IMR-90 (cell line): ENCODE results near the gene FUT7. TPM values are rescaled to one million over a fixed set of nuclear protein-coding genes. Genes with fewer than 3 reads are reported as not detected.

ENCODE experiments used
- ATAC-seq: fragments of 200-7000 bp; cut with Tn5 transposase; 2 replicates; pipeline ENCODE4 v1.9.1; 2020; ENCODE audit warnings: low read depth, mild to moderate bottlenecking, moderate library complexity
- BruUV-seq: library from RNA; stranded (reverse); fragments of 400-500 nt; replicated peaks from 2 replicates; lab custom pipeline; 2021; lab: Mats Ljungman, UMichigan
- CTCF ChIA-PET: fragments of 300-600 bp; formaldehyde crosslinking; extraction: SDS; loops from one replicate; lab custom pipeline; 2021; ENCODE audit warnings: antibody characterized with exemption; lab: Yijun Ruan, JAX
- POLR2A ChIA-PET: fragments of 300-600 bp; sonication (Branson Sonifier 250); formaldehyde crosslinking; loops from one replicate; lab custom pipeline; 2022; ENCODE audit warnings: antibody characterized with exemption; ENCODE audit not compliant: unreplicated experiment; lab: Charles Lee
- DNase-seq: peaks from one replicate; pipeline ENCODE4 v3.0.0; 2013
- H2AFZ ChIP-seq: replicated peaks from 2 replicates; pipeline ENCODE3; 2013; ENCODE audit warnings: low read length, mild to moderate bottlenecking; ENCODE audit not compliant: poor library complexity
- H2AK5ac ChIP-seq: 2 replicates; pipeline ENCODE4 v1.6.1; 2013; ENCODE audit warnings: low read depth, low read length, inconsistent platforms
- H2AK9ac ChIP-seq: replicated peaks from 2 replicates; pipeline ENCODE3; 2013; ENCODE audit warnings: mild to moderate bottlenecking, low read depth, low read length, moderate library complexity; ENCODE audit not compliant: poor library complexity
- H2BK120ac ChIP-seq: 2 replicates; pipeline ENCODE4 v1.6.1; 2013; ENCODE audit warnings: low read depth, low read length, inconsistent platforms
- H2BK15ac ChIP-seq: 3 replicates; pipeline ENCODE4 v1.6.1; 2013; ENCODE audit warnings: low read depth, low read length, inconsistent platforms
- H2BK20ac ChIP-seq: 2 replicates; pipeline ENCODE4 v1.6.1; 2013; ENCODE audit warnings: low read depth, mild to moderate bottlenecking, inconsistent platforms, low read length, moderate library complexity
- H2BK5ac ChIP-seq: 2 replicates; pipeline ENCODE4 v1.6.1; 2013; ENCODE audit warnings: mild to moderate bottlenecking, low read depth, low read length, inconsistent platforms; ENCODE audit not compliant: poor library complexity, severe bottlenecking
- H3K14ac ChIP-seq: replicated peaks from 2 replicates; pipeline ENCODE4 v1.6.1; 2013; ENCODE audit warnings: low read depth, low read length, inconsistent platforms
- H3K18ac ChIP-seq: 2 replicates; pipeline ENCODE4 v1.6.1; 2013; ENCODE audit warnings: low read depth, low read length, control low read depth
- H3K23ac ChIP-seq: 2 replicates; pipeline ENCODE4 v1.6.1; 2013; ENCODE audit warnings: low read depth, low read length, inconsistent platforms
- H3K27ac ChIP-seq: 2 replicates; pipeline ENCODE4 v1.5.1; 2013; ENCODE audit warnings: mild to moderate bottlenecking, control low read depth, low read length; ENCODE audit not compliant: insufficient read depth
- H3K27me3 ChIP-seq: 2 replicates; pipeline ENCODE4 v1.6.1; 2013; ENCODE audit warnings: low read length; ENCODE audit not compliant: control insufficient read depth, insufficient read depth
- H3K36me3 ChIP-seq: 2 replicates; pipeline ENCODE4 v1.6.1; 2013; ENCODE audit warnings: low read length, mixed read lengths; ENCODE audit not compliant: control insufficient read depth, insufficient read depth
- H3K4ac ChIP-seq: 2 replicates; pipeline ENCODE4 v1.6.1; 2013; ENCODE audit warnings: low read depth, low read length, inconsistent platforms
- H3K4me1 ChIP-seq: 2 replicates; pipeline ENCODE4 v1.6.1; 2013; ENCODE audit warnings: low read length, mixed read lengths; ENCODE audit not compliant: control insufficient read depth, insufficient read depth
- H3K4me2 ChIP-seq: 2 replicates; pipeline ENCODE4 v1.6.1; 2013; ENCODE audit warnings: low read depth, mild to moderate bottlenecking, control low read depth, low read length, moderate library complexity
- H3K4me3 ChIP-seq: 2 replicates; pipeline ENCODE4 v1.5.1; 2013; ENCODE audit warnings: low read depth, mild to moderate bottlenecking, control low read depth, low read length, moderate library complexity; ENCODE audit not compliant: insufficient read depth
- H3K56ac ChIP-seq: 2 replicates; pipeline ENCODE4 v1.6.1; 2013; ENCODE audit warnings: low read length, inconsistent platforms; ENCODE audit not compliant: insufficient read depth; ENCODE audit errors: extremely low read depth
- H3K79me1 ChIP-seq, 2 experiments: 2 replicates each; pipeline ENCODE4 v1.6.1; 2013; ENCODE audit warnings: low read length in 2 of 2, inconsistent platforms in 1 of 2, low read depth in 1 of 2
- H3K9ac ChIP-seq: 2 replicates; pipeline ENCODE4 v1.6.1; 2013; ENCODE audit warnings: low read depth, low read length, control low read depth
- H3K9me1 ChIP-seq: 2 replicates; pipeline ENCODE4 v1.6.1; 2013; ENCODE audit warnings: low read length, inconsistent platforms; ENCODE audit not compliant: insufficient read depth
- H3K9me3 ChIP-seq: 2 replicates; pipeline ENCODE4 v1.6.1; 2013; ENCODE audit warnings: low read length; ENCODE audit not compliant: control insufficient read depth, insufficient read depth
- H4K20me1 ChIP-seq: 2 replicates; pipeline ENCODE4 v1.6.1; 2013; ENCODE audit warnings: low read length, inconsistent platforms; ENCODE audit not compliant: insufficient read depth
- H4K5ac ChIP-seq: 2 replicates; pipeline ENCODE4 v1.6.1; 2013; ENCODE audit warnings: mild to moderate bottlenecking, low read depth, low read length, control low read depth
- H4K8ac ChIP-seq, 2 experiments: 2 replicates each; pipeline ENCODE4 v1.6.1; 2013; ENCODE audit warnings: low read depth in 2 of 2, low read length in 2 of 2, control low read depth in 1 of 2, inconsistent platforms in 1 of 2
- H4K91ac ChIP-seq: 2 replicates; pipeline ENCODE4 v1.6.1; 2013; ENCODE audit warnings: low read depth, low read length, inconsistent platforms; ENCODE audit not compliant: insufficient read depth
- BHLHE40 ChIP-seq: fragments of 150-350 bp; IDR thresholded peaks from 2 replicates; pipeline ENCODE4 v1.6.1; 2016; ENCODE audit warnings: mild to moderate bottlenecking, low read depth, low read length
- CEBPB ChIP-seq: IDR thresholded peaks from 2 replicates; pipeline ENCODE4 v1.6.1; 2012; ENCODE audit warnings: low read depth, low read length, improper control_type of control experiment
- CHD1 ChIP-seq: IDR thresholded peaks from 2 replicates; pipeline ENCODE4 v1.6.1; 2012; ENCODE audit warnings: low read depth, low read length, improper control_type of control experiment
- ELK1 ChIP-seq: fragments of 150-350 bp; IDR thresholded peaks from 2 replicates; pipeline ENCODE4 v1.6.1; 2016; ENCODE audit warnings: low read depth, mild to moderate bottlenecking, low read length, moderate library complexity, borderline replicate concordance
- FOS ChIP-seq: fragments of 150-350 bp; IDR thresholded peaks from 2 replicates; pipeline ENCODE4 v1.6.1; 2016; ENCODE audit warnings: low read depth, low read length
- MAFK ChIP-seq: IDR thresholded peaks from 2 replicates; pipeline ENCODE4 v1.6.1; 2012; ENCODE audit warnings: low read depth, low read length, improper control_type of control experiment
- MAZ ChIP-seq: IDR thresholded peaks from 2 replicates; pipeline ENCODE4 v1.6.1; 2012; ENCODE audit warnings: low read depth, mild to moderate bottlenecking, low read length, improper control_type of control experiment, moderate library complexity, borderline replicate concordance
- MXI1 ChIP-seq: IDR thresholded peaks from 2 replicates; pipeline ENCODE4 v1.6.1; 2012; ENCODE audit warnings: low read depth, mild to moderate bottlenecking, low read length, moderate library complexity, borderline replicate concordance
- POLR2A ChIP-seq: IDR thresholded peaks from 2 replicates; pipeline ENCODE4 v1.6.1; 2012; ENCODE audit warnings: mild to moderate bottlenecking, low read depth, low read length
- RAD21 ChIP-seq: IDR thresholded peaks from 2 replicates; pipeline ENCODE4 v1.6.1; 2012; ENCODE audit warnings: low read length, improper control_type of control experiment
- RCOR1 ChIP-seq: IDR thresholded peaks from 2 replicates; pipeline ENCODE4 v1.6.1; 2012; ENCODE audit warnings: mild to moderate bottlenecking, low read length, improper control_type of control experiment; ENCODE audit not compliant: insufficient replicate concordance
- RFX5 ChIP-seq: IDR thresholded peaks from 2 replicates; pipeline ENCODE4 v1.8.0; 2012; ENCODE audit warnings: low read depth, mild to moderate bottlenecking, low read length, moderate library complexity
- SMC3 ChIP-seq: fragments of 150-350 bp; IDR thresholded peaks from 2 replicates; pipeline ENCODE4 v1.6.1; 2016; ENCODE audit warnings: low read depth, mild to moderate bottlenecking, antibody characterized with exemption, low read length, moderate library complexity
- USF2 ChIP-seq: fragments of 150-350 bp; IDR thresholded peaks from 2 replicates; pipeline ENCODE4 v1.6.1; 2017; ENCODE audit warnings: mild to moderate bottlenecking, antibody characterized with exemption, low read length, low read depth
- WGBS, 2 experiments: methylation state at CpG; one replicate each; pipeline versions ENCODE4 v1.1.5 to v1.1.7; 2013; ENCODE audit warnings: missing lambda C conversion rate in 2 of 2; ENCODE audit not compliant: insufficient read length in 1 of 2; ENCODE audit errors: extremely low coverage in 2 of 2; 5-methylcytosine and 5-hydroxymethylcytosine counted together
- dilution Hi-C: fragments of 300-500 bp; cut with HindIII; formaldehyde crosslinking; loops from one replicate; pipeline ENCODE4 v1.14.3; 2018; ENCODE audit warnings: low sequenced_read_pairs; ENCODE audit not compliant: unreplicated experiment
- in situ Hi-C: fragments of 300-500 bp; cut with MboI; formaldehyde crosslinking; loops from 3 replicates; pipeline ENCODE4 v1.14.3; 2019; ENCODE audit warnings: low sequenced_read_pairs, inconsistent platforms, mixed read lengths
- intact Hi-C: fragments of 100-400 bp; cut with micrococcal nuclease; formaldehyde crosslinking; loops from 2 replicates; pipeline ENCODE4 v1.10.0; 2022
- polyA plus RNA-seq, 3 experiments: library from polyadenylated mRNA; depleted of rRNA; stranded (reverse); fragments of >200 nt; gene quantifications; 2 replicates each; pipeline ENCODE4 v1.2.3, GENCODE V29; 2012; ENCODE audit warnings: low replicate concordance in 1 of 3
- total RNA-seq: library from RNA; depleted of rRNA; stranded (reverse); fragments of >200 nt; gene quantifications from 2 replicates; pipeline ENCODE4 v1.2.3, GENCODE V29; 2012
- TF ChIP-seq, protein P1 (sequence below): conservative IDR thresholded peaks from 2 replicates; pipeline ENCODE4 v1.5.1; 2012; ENCODE audit warnings: mild to moderate bottlenecking, low read depth, low read length, improper control_type of control experiment

Gene FUT7
- total and polyA plus RNA-seq, 2 of the 4 experiments (the other 2 are of a cell fraction), result not detected

DNA sequence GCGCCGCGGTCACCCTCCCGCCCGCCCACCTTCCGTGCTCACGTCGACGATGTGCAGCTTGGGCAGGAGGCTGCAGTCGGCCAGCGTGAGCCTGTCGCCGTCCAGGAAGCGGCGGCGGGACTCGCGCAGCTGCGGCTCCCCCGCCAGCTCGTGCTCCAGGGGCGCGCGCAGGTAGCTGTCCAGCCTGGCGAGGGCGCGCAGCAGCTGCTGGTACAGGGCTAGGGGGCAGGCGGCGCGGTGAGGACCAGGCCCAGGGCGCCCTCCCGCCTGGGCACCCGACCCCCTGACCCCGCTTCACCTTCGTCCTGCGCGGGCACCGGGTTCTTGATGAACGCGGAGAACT lies 37.0 kb downstream of the FUT7 start:
- no peak overlapping the region for H2BK5ac ChIP-seq
- POLR2A ChIA-PET, result no interaction called here
- H2BK15ac ChIP-seq, result no peak overlapping the region
- H3K79me1 ChIP-seq, result peaks cover 6 to 16% of the 10 kb centered on the region in 2 experiments; a peak in 3 of 4 replicates
- no peaks in the 10 kb centered on the region; the same call in 1 of the 2 replicates for H4K20me1 ChIP-seq
- H3K27ac ChIP-seq, result no peak overlapping the region
- no peak overlapping the region for H3K56ac ChIP-seq
- no peak overlapping the region for H2BK120ac ChIP-seq
- peaks cover 23% of the 10 kb centered on the region for H3K4me1 ChIP-seq
- no peak overlapping the region for H3K4me3 ChIP-seq
- no peak overlapping the region for H3K23ac ChIP-seq
- DNase-seq (no peak), ATAC-seq (no peak)
- peaks cover 6% of the 10 kb centered on the region for H3K9me3 ChIP-seq
- BruUV-seq, result no TSS peak
- H4K5ac ChIP-seq, result no peak overlapping the region
- dilution Hi-C loops, result no loop called here
- H3K18ac ChIP-seq, result no peak overlapping the region
- no peak overlapping the region for H4K8ac ChIP-seq
- no peak overlapping the region for H3K14ac ChIP-seq
- CTCF ChIA-PET, result no interaction called here
- H4K91ac ChIP-seq, result no peak overlapping the region
- H2BK20ac ChIP-seq, result no peak overlapping the region
- in situ Hi-C loops, result no loop called here
- H2AFZ ChIP-seq, result no peak overlapping the region
- no peak overlapping the region for H2AK9ac ChIP-seq
- H3K4me2 ChIP-seq, result no peak overlapping the region
- H3K36me3 ChIP-seq, result peaks cover 5% of the 10 kb centered on the region; the same call in 1 of the 2 replicates
- WGBS, 2 experiments, result 68% methylated on average over 29 of the region's 40 CpGs; no CpG with 5 or more reads in 1 of the 2 experiments
- intact Hi-C loops, result no loop called here
- no peak overlapping the region for H2AK5ac ChIP-seq
- peaks cover 8% of the 10 kb centered on the region for H3K9me1 ChIP-seq
- H3K4ac ChIP-seq, result no peak overlapping the region
- peaks cover 2% of the 10 kb centered on the region; the same call in 1 of the 2 replicates for H3K27me3 ChIP-seq
- H3K9ac ChIP-seq, result no peak overlapping the region
- TF ChIP-seq RCOR1, result no peak
- TF ChIP-seq, protein P1, sequence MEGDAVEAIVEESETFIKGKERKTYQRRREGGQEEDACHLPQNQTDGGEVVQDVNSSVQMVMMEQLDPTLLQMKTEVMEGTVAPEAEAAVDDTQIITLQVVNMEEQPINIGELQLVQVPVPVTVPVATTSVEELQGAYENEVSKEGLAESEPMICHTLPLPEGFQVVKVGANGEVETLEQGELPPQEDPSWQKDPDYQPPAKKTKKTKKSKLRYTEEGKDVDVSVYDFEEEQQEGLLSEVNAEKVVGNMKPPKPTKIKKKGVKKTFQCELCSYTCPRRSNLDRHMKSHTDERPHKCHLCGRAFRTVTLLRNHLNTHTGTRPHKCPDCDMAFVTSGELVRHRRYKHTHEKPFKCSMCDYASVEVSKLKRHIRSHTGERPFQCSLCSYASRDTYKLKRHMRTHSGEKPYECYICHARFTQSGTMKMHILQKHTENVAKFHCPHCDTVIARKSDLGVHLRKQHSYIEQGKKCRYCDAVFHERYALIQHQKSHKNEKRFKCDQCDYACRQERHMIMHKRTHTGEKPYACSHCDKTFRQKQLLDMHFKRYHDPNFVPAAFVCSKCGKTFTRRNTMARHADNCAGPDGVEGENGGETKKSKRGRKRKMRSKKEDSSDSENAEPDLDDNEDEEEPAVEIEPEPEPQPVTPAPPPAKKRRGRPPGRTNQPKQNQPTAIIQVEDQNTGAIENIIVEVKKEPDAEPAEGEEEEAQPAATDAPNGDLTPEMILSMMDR, result no peak
- TF ChIP-seq RAD21, result no peak
- no peak for TF ChIP-seq BHLHE40
- no peak for TF ChIP-seq POLR2A
- TF ChIP-seq ELK1, result no peak
- no peak for TF ChIP-seq SMC3
- no peak for TF ChIP-seq CHD1
- TF ChIP-seq RFX5, result no peak
- no peak for TF ChIP-seq MXI1
- TF ChIP-seq USF2, result no peak
- no peak for TF ChIP-seq FOS
- TF ChIP-seq CEBPB, result no peak
- TF ChIP-seq MAZ, result no peak
- TF ChIP-seq MAFK, result no peak
